ENCODE data around the gene GIGYF2. TPM values are rescaled to one million over a fixed set of nuclear protein-coding genes. Genes with fewer than 3 reads are reported as not detected.

The GIGYF2 gene
- total and polyA plus RNA-seq, 2 of the 13 experiments (the other 11 are each of a cell fraction or from before 2014, with no cell fraction given): 44.9 to 73.5 TPM

GRCh38 chr2:232789082-232789481 is 92.0 kb downstream of the GIGYF2 start:
- BruUV-seq (replicated peaks): no TSS peak

DNA sequence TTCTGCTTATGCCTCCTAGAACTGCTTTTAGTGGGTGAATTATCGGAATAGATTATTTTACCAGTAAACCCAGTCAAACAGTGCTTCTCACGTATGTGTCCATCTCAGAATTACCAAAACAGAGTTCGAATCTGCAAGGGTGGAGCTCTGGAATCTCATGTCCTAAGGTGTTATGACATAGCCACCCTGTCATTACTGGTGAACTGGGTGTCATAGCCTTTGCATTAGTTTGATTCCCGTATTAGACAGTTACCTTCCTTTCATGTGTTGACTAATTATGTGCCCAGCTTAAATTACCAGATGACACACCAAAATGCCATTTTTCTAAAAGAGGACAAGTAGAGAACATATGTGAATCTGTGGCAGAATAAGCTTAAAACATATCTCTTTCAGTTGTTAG is 94.4 kb downstream of the GIGYF2 start:
- WGBS (ENCODE audit: low lambda C conversion rate): 95% methylated on average over 4 of the region's 4 CpGs
- no peaks in the 10 kb centered on the region for H3K4me1 ChIP-seq (ENCODE audit: insufficient read depth, low read length)
- ChIA-PET CTCF (ENCODE audit: low intra/inter-chr PET ratio, low total read pairs) (no interaction called here), POLR2A (no interaction called here)
- BruUV-seq (replicated peaks): no TSS peak
- ATAC-seq (no peak), DNase-seq (ENCODE audit: low spot score) (no peak), FAIRE-seq (no peak)
- no peaks in the 10 kb centered on the region for H3K79me2 ChIP-seq (ENCODE audit: insufficient read depth, low read length)
- no peaks in the 10 kb centered on the region for H4K20me1 ChIP-seq (ENCODE audit: insufficient read depth, low read length)
- H3K4me2 ChIP-seq (ENCODE audit: low read depth, low read length): no peak overlapping the region
- H3K4me3 ChIP-seq (replicated peaks in 1 of 3; ENCODE audit: insufficient read depth in 1 of 3, low read depth in 2 of 3, low read length in 3 of 3): no peak overlapping the region
- H3K9ac ChIP-seq (ENCODE audit: insufficient read depth, low read depth, low read length): no peak overlapping the region
- in situ Hi-C loops (cut with HindIII; ENCODE audit: extremely low pct_ligation_motif_present, low pct_unique_long_range_greater_than_20kb) (no loop called here), intact Hi-C loops (cut with micrococcal nuclease; ENCODE audit: unreplicated experiment) (no loop called here)
- no peak overlapping the region for H2AFZ ChIP-seq (ENCODE audit: low read length)
- H3K36me3 ChIP-seq (replicated peaks in 1 of 2; ENCODE audit: control insufficient read depth in 1 of 2, insufficient read depth in 2 of 2, low read length in 2 of 2): peaks cover 40 to 97% of the 10 kb centered on the region in 2 experiments
- no peaks in the 10 kb centered on the region for H3K27me3 ChIP-seq (ENCODE audit: control insufficient read depth in 1 of 2, insufficient read depth in 2 of 2, low read length in 2 of 2)
- H3K9me3 ChIP-seq (ENCODE audit: low read length): no peaks in the 10 kb centered on the region
- H3K27ac ChIP-seq (ENCODE audit: extremely low read length, insufficient read depth, low read length): no peak overlapping the region
- TF ChIP-seq KAT8 (CRISPR knock-in tag; IDR thresholded peaks at IDR 0.05) (no peak), ZNF503 (CRISPR knock-in tag; IDR thresholded peaks at IDR 0.05) (no peak), NRL (CRISPR knock-in tag; IDR thresholded peaks at IDR 0.05; ENCODE audit: borderline replicate concordance) (no peak), NFATC3 (CRISPR knock-in tag; IDR thresholded peaks at IDR 0.05) (no peak), AKNA (CRISPR knock-in tag; IDR thresholded peaks at IDR 0.05; ENCODE audit: borderline replicate concordance) (no peak), IRF2 (CRISPR knock-in tag; IDR thresholded peaks at IDR 0.05) (no peak), ZNF17 (CRISPR knock-in tag; IDR thresholded peaks at IDR 0.05) (no peak)
- TF ChIP-seq, protein P1, sequence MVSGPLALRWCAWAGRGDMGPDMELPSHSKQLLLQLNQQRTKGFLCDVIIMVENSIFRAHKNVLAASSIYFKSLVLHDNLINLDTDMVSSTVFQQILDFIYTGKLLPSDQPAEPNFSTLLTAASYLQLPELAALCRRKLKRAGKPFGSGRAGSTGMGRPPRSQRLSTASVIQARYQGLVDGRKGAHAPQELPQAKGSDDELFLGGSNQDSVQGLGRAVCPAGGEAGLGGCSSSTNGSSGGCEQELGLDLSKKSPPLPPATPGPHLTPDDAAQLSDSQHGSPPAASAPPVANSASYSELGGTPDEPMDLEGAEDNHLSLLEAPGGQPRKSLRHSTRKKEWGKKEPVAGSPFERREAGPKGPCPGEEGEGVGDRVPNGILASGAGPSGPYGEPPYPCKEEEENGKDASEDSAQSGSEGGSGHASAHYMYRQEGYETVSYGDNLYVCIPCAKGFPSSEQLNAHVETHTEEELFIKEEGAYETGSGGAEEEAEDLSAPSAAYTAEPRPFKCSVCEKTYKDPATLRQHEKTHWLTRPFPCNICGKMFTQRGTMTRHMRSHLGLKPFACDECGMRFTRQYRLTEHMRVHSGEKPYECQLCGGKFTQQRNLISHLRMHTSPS (CRISPR knock-in tag; IDR thresholded peaks at IDR 0.05; ENCODE audit: low read depth): no peak

More at GRCh38 chr2:232789082-232789481, 92.0 kb downstream of the GIGYF2 start:
- Histone ChIP-seq H3K27ac (ENCODE audit: extremely low read length, insufficient read depth, low read length) (no peak overlapping the region), H3K9me3 (ENCODE audit: low read length) (no peaks in the 10 kb centered on the region), H3K4me3 (replicated peaks in 1 of 3; ENCODE audit: insufficient read depth in 1 of 3, low read depth in 2 of 3, low read length in 3 of 3) (no peak overlapping the region), H3K27me3 (ENCODE audit: control insufficient read depth in 1 of 2, insufficient read depth in 2 of 2, low read length in 2 of 2) (no peaks in the 10 kb centered on the region), H3K36me3 (replicated peaks in 1 of 2; ENCODE audit: control insufficient read depth in 1 of 2, insufficient read depth in 2 of 2, low read length in 2 of 2) (peaks cover 32 to 84% of the 10 kb centered on the region in 2 experiments), H4K20me1 (ENCODE audit: insufficient read depth, low read length) (no peaks in the 10 kb centered on the region), H3K4me1 (ENCODE audit: insufficient read depth, low read length) (no peaks in the 10 kb centered on the region), H3K4me2 (ENCODE audit: low read depth, low read length) (no peak overlapping the region), H3K79me2 (ENCODE audit: insufficient read depth, low read length) (no peaks in the 10 kb centered on the region), H2AFZ (ENCODE audit: low read length) (no peak overlapping the region), H3K9ac (ENCODE audit: insufficient read depth, low read depth, low read length) (no peak overlapping the region)
- CTCF ChIA-PET (ENCODE audit: low intra/inter-chr PET ratio, low total read pairs): no interaction called here
- FAIRE-seq (no peak), ATAC-seq (no peak), DNase-seq (ENCODE audit: low spot score) (no peak)
- intact Hi-C loops (cut with micrococcal nuclease; ENCODE audit: unreplicated experiment) (no loop called here), in situ Hi-C loops (cut with HindIII; ENCODE audit: extremely low pct_ligation_motif_present, low pct_unique_long_range_greater_than_20kb) (no loop called here)
- POLR2A ChIA-PET: no interaction called here
- 99% methylated on average over 4 of the region's 4 CpGs for whole genome bisulfite sequencing (ENCODE audit: low lambda C conversion rate)
- TF ChIP-seq ZNF234 (CRISPR knock-in tag; conservative IDR thresholded peaks at IDR 0.05) (no peak), ZSCAN29 (CRISPR knock-in tag; conservative IDR thresholded peaks at IDR 0.05) (no peak), ZNF747 (CRISPR knock-in tag; IDR thresholded peaks at IDR 0.05; ENCODE audit: borderline replicate concordance) (no peak), YY1 (IDR thresholded peaks at IDR 0.05; ENCODE audit: insufficient read depth, insufficient replicate concordance, low read depth, low read length) (no peak), ZNF589 (CRISPR knock-in tag; conservative IDR thresholded peaks at IDR 0.05) (no peak), MTA3 (CRISPR knock-in tag; IDR thresholded peaks at IDR 0.05) (no peak), ZNF333 (CRISPR knock-in tag; IDR thresholded peaks at IDR 0.05; ENCODE audit: borderline replicate concordance) (no peak), ZNF780A (CRISPR knock-in tag; IDR thresholded peaks at IDR 0.05) (no peak)
